Glutamatergic neuron (in vitro differentiated cells): ENCODE measurements around the gene RELA. TPM values are rescaled to one million over a fixed set of nuclear protein-coding genes. Genes with fewer than 3 reads are reported as not detected.
A peak's percentile ranks its signal among the peaks of the same experiment; 100 is the strongest.
"Not testable (repeated sequence)": the region's sequence is repeated elsewhere in the genome, so short reads cannot be mapped to it uniquely, and the experiment has no call there.

Source experiments
- DNase-seq: peaks from one replicate; pipeline ENCODE4 v3.0.0; 2022
- H3K27ac Mint-ChIP-seq: one replicate; pipeline ENCODE4 v1.8.0; 2020; ENCODE audit warnings: mild to moderate bottlenecking, mixed read lengths, inconsistent platforms; ENCODE audit not compliant: unreplicated experiment
- H3K27me3 Mint-ChIP-seq: one replicate; pipeline ENCODE4 v1.8.0; 2020; ENCODE audit warnings: mild to moderate bottlenecking, moderate library complexity, mixed read lengths, inconsistent platforms; ENCODE audit not compliant: unreplicated experiment
- H3K36me3 Mint-ChIP-seq: one replicate; pipeline ENCODE4 v1.8.0; 2020; ENCODE audit warnings: mild to moderate bottlenecking, mixed read lengths, inconsistent platforms; ENCODE audit not compliant: unreplicated experiment
- H3K4me1 Mint-ChIP-seq: one replicate; pipeline ENCODE4 v1.8.0; 2020; ENCODE audit warnings: mild to moderate bottlenecking, low read depth, mixed read lengths, inconsistent platforms; ENCODE audit not compliant: unreplicated experiment
- H3K4me3 Mint-ChIP-seq: one replicate; pipeline ENCODE4 v1.8.0; 2020; ENCODE audit warnings: mild to moderate bottlenecking, mixed read lengths, inconsistent platforms; ENCODE audit not compliant: unreplicated experiment
- H3K9me3 Mint-ChIP-seq: one replicate; pipeline ENCODE4 v1.8.0; 2020; ENCODE audit warnings: mild to moderate bottlenecking, moderate library complexity, mixed read lengths, inconsistent platforms; ENCODE audit not compliant: unreplicated experiment
- CTCF ChIP-seq: fragments of 200-600 bp; sonication (generic); IDR thresholded peaks from one replicate; pipeline ENCODE4 v1.5.0; 2021; ENCODE audit not compliant: partially characterized antibody, unreplicated experiment
- total RNA-seq: library from RNA; stranded (reverse); fragmentation: NEBNext Ultra II Directional; extraction: Animal tissue kit (Norgen Biotek cat#: 25700); gene quantifications from one replicate; pipeline ENCODE4 v1.2.1, GENCODE V29; 2021; ENCODE audit not compliant: unreplicated experiment

Gene RELA
- total RNA-seq, 1 donor from 2014 or later, result 61.2 TPM

- no peak overlapping the region for H3K27ac Mint-ChIP-seq
- peaks cover 12% of the 10 kb centered on the region for H3K9me3 Mint-ChIP-seq
Observed at GRCh38 chr11:65708451-65708850, 45.7 kb upstream of the RELA start.

GRCh38 chr11:65707002-65707401 lies 44.3 kb upstream of the RELA start:
- Mint-ChIP-seq H3K27ac (peak overlapping the region; percentile 96), H3K9me3 (peaks cover 17% of the 10 kb centered on the region), H3K4me3 (peak overlapping the region; percentile 57), H3K4me1 (peaks cover 20% of the 10 kb centered on the region)
- not testable (repeated sequence) for H3K36me3 Mint-ChIP-seq, DNase-seq, H3K27me3 Mint-ChIP-seq

More at GRCh38 chr11:65708451-65708850, 45.7 kb upstream of the RELA start:
- H3K27me3 Mint-ChIP-seq, result peaks cover 7% of the 10 kb centered on the region
- no peaks in the 10 kb centered on the region for H3K36me3 Mint-ChIP-seq
- H3K4me1 Mint-ChIP-seq, result peaks cover 20% of the 10 kb centered on the region
- H3K4me3 Mint-ChIP-seq, result no peak overlapping the region
- TF ChIP-seq CTCF, result no peak
- no peak for DNase-seq

GRCh38 chr11:65706303-65706763 lies 43.6 kb upstream of the RELA start:
- peak overlapping the region; percentile 96 for H3K27ac Mint-ChIP-seq
- not testable (repeated sequence) for H3K27me3 Mint-ChIP-seq

GRCh38 chr11:65703846-65704245 lies 41.1 kb upstream of the RELA start:
- no peak for DNase-seq
- peaks cover 18% of the 10 kb centered on the region for H3K4me1 Mint-ChIP-seq
- peaks cover 2% of the 10 kb centered on the region for H3K27me3 Mint-ChIP-seq
- no peak overlapping the region for H3K4me3 Mint-ChIP-seq
- peaks cover 24% of the 10 kb centered on the region for H3K9me3 Mint-ChIP-seq
- no peak for TF ChIP-seq CTCF
- no peak overlapping the region for H3K27ac Mint-ChIP-seq
- H3K36me3 Mint-ChIP-seq, result peaks cover 9% of the 10 kb centered on the region

More at GRCh38 chr11:65706303-65706763, 43.6 kb upstream of the RELA start:
- H3K4me1 Mint-ChIP-seq, result peaks cover 20% of the 10 kb centered on the region
- peak; percentile 81 for TF ChIP-seq CTCF
- not testable (repeated sequence) for H3K36me3 Mint-ChIP-seq
- H3K4me3 Mint-ChIP-seq, result peak overlapping the region; percentile 57
- peaks cover 13% of the 10 kb centered on the region for H3K9me3 Mint-ChIP-seq
- DNase-seq, result peak; percentile 91

DNA sequence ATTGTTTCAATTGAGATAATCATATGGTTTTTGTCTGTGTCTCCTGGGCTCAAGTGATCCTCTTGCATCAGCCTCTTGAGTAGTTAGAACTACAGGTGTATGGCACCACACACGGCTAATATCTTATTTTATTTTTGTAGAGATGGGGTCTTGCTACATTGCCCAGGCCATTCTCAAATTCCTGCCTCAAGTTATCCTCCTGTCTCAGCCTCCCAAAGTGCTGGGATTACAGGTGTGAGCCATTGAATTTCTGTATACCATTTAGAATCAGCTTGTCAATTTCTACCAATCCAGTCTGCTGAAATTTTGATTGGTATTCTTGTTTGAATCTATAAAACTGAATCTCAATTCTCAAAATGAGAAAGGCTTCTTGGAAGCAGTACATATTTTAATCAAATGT lies 39.0 kb upstream of the RELA start:
- Mint-ChIP-seq H3K4me1 (peaks cover 8% of the 10 kb centered on the region), H3K36me3 (peaks cover 9% of the 10 kb centered on the region), H3K9me3 (peaks cover 21% of the 10 kb centered on the region), H3K27ac (no peak overlapping the region), H3K4me3 (no peak overlapping the region), H3K27me3 (peaks cover 4% of the 10 kb centered on the region)
- no peak for TF ChIP-seq CTCF
- DNase-seq, result no peak

GRCh38 chr11:65700399-65700798 lies 37.7 kb upstream of the RELA start:
- peaks cover under 1% of the 10 kb centered on the region for H3K4me1 Mint-ChIP-seq
- H3K27me3 Mint-ChIP-seq, result peaks cover 3% of the 10 kb centered on the region
- H3K36me3 Mint-ChIP-seq, result peaks cover 9% of the 10 kb centered on the region
- peaks cover 18% of the 10 kb centered on the region for H3K9me3 Mint-ChIP-seq
- H3K27ac Mint-ChIP-seq, result no peak overlapping the region
- no peak for DNase-seq
- no peak for TF ChIP-seq CTCF
- peak overlapping the region; percentile 42 for H3K4me3 Mint-ChIP-seq
